Endothelial cell of umbilical vein (primary cell): Measurements from ENCODE around the gene AEBP1. TPM values are rescaled to one million over a fixed set of nuclear protein-coding genes. Genes with fewer than 3 reads are reported as not detected.

Experiments used
- BruUV-seq: library from RNA; stranded (reverse); fragments of 400-500 nt; replicated peaks from 2 replicates; lab custom pipeline; 2021; lab: Mats Ljungman, UMichigan
- CTCF ChIA-PET: fragments of 300-600, 350-600 bp; sonication (Branson Sonifier 250); formaldehyde crosslinking; loops from one replicate; lab custom pipeline; 2021; ENCODE audit warnings: antibody characterized with exemption, inconsistent platforms; lab: Charles Lee
- POLR2A ChIA-PET: fragments of 300-600, 350-600 bp; sonication (Branson Sonifier 250); formaldehyde crosslinking; loops from one replicate; lab custom pipeline; 2021; ENCODE audit warnings: antibody characterized with exemption, inconsistent platforms; lab: Charles Lee
- DNase-seq: peaks from one replicate; pipeline ENCODE4 v3.0.0-alpha.2; 2011; ENCODE audit warnings: low read depth, low spot score
- FAIRE-seq: peaks from 2 replicates; lab custom pipeline; 2011; peaks lifted over from hg19 to GRCh38; lab: Jason Lieb, UNC
- H2AFZ ChIP-seq: 2 replicates; pipeline ENCODE4 v1.6.0; 2012; ENCODE audit warnings: low read depth, low read length, control low read depth, inconsistent platforms
- H3K27ac ChIP-seq: 2 replicates; pipeline ENCODE4 v1.5.1; 2011; ENCODE audit warnings: low read depth, mild to moderate bottlenecking, control low read depth, low read length, moderate library complexity; ENCODE audit not compliant: insufficient read depth
- H3K27me3 ChIP-seq, 2 experiments: 2 replicates each; pipeline versions ENCODE4 v1.6.0 to v1.6.1; 2011; ENCODE audit warnings: low read length in 2 of 2, mixed read lengths in 1 of 2; ENCODE audit not compliant: control insufficient read depth in 2 of 2, insufficient read depth in 2 of 2
- H3K36me3 ChIP-seq, 2 experiments: 2 replicates in 1 of 2; 3 replicates in 1 of 2; pipeline ENCODE4 v1.5.1; 2011; ENCODE audit warnings: low read length in 2 of 2, mild to moderate bottlenecking in 1 of 2, moderate library complexity in 1 of 2; ENCODE audit not compliant: control insufficient read depth in 2 of 2, insufficient read depth in 2 of 2; ENCODE audit errors: extremely low read depth in 1 of 2
- H3K4me1 ChIP-seq: 3 replicates; pipeline ENCODE4 v1.5.1; 2011; ENCODE audit warnings: mild to moderate bottlenecking, low read length; ENCODE audit not compliant: control insufficient read depth, insufficient read depth; ENCODE audit errors: extremely low read depth
- H3K4me2 ChIP-seq: 2 replicates; pipeline ENCODE4 v1.6.1; 2011; ENCODE audit warnings: low read length, control low read depth, mixed read lengths; ENCODE audit not compliant: insufficient read depth
- H3K4me3 ChIP-seq, 3 experiments: fragments of 200-600 bp in 1 of 3; sonication (generic), shearing (Covaris generic) in 1 of 3; replicated peaks in 1 of 3; 2 replicates each; pipeline ENCODE4 v1.5.1; 2011 to 2016; ENCODE audit warnings: control low read depth in 3 of 3, low read length in 3 of 3, mild to moderate bottlenecking in 2 of 3, inconsistent platforms in 1 of 3, low read depth in 1 of 3, moderate library complexity in 1 of 3; ENCODE audit not compliant: insufficient read depth in 1 of 3
- H3K79me2 ChIP-seq: 2 replicates; pipeline ENCODE4 v1.6.0; 2012; ENCODE audit warnings: low read length, inconsistent platforms; ENCODE audit not compliant: control insufficient read depth, insufficient read depth
- H3K9ac ChIP-seq: replicated peaks from 2 replicates; pipeline ENCODE3; 2011; ENCODE audit warnings: low read length, control low read depth; ENCODE audit not compliant: insufficient read depth; ENCODE audit errors: extremely low read depth
- H3K9me1 ChIP-seq: replicated peaks from 3 replicates; pipeline ENCODE4 v1.6.0; 2011; ENCODE audit warnings: mild to moderate bottlenecking, low read length; ENCODE audit not compliant: control insufficient read depth, insufficient read depth; ENCODE audit errors: extremely low read depth
- H3K9me3 ChIP-seq: replicated peaks from 2 replicates; pipeline ENCODE4 v1.5.1; 2012; ENCODE audit warnings: low read length, inconsistent platforms; ENCODE audit not compliant: control insufficient read depth, insufficient read depth
- H4K20me1 ChIP-seq: replicated peaks from 2 replicates; pipeline ENCODE3; 2011; ENCODE audit warnings: mild to moderate bottlenecking, low read length; ENCODE audit not compliant: control insufficient read depth, insufficient read depth; ENCODE audit errors: extremely low read depth
- CTCF ChIP-seq, 2 donors: IDR thresholded peaks; 1 replicate in 1 of 2; 2 replicates in 1 of 2; pipeline ENCODE4 v1.5.1; 2011; ENCODE audit warnings: low read length in 2 of 2, mild to moderate bottlenecking in 2 of 2, moderate library complexity in 2 of 2, control low read depth in 1 of 2, inconsistent platforms in 1 of 2, low read depth in 1 of 2; ENCODE audit not compliant: insufficient read depth in 1 of 2; ENCODE audit errors: extremely low read depth in 1 of 2
- EZH2 ChIP-seq: IDR thresholded peaks from 2 replicates; pipeline ENCODE4 v1.6.1; 2012; ENCODE audit warnings: borderline replicate concordance, low read depth, mild to moderate bottlenecking, moderate library complexity, low read length, inconsistent platforms; ENCODE audit not compliant: severe bottlenecking
- FOS ChIP-seq: IDR thresholded peaks from 2 replicates; pipeline ENCODE4 v1.6.1; 2011; ENCODE audit warnings: mild to moderate bottlenecking, low read length, moderate library complexity, borderline replicate concordance; ENCODE audit not compliant: insufficient read depth
- GATA2 ChIP-seq: IDR thresholded peaks from 2 replicates; pipeline ENCODE4 v1.7.0; 2011; ENCODE audit warnings: low read depth, mild to moderate bottlenecking, moderate library complexity, mixed read lengths, low read length; ENCODE audit not compliant: insufficient read length, insufficient read depth
- JUN ChIP-seq: IDR thresholded peaks from 2 replicates; pipeline ENCODE4 v1.6.1; 2011; ENCODE audit warnings: borderline replicate concordance, low read depth; ENCODE audit not compliant: insufficient read length, insufficient read depth
- MAX ChIP-seq: IDR thresholded peaks from 2 replicates; pipeline ENCODE4 v1.6.1; 2011; ENCODE audit not compliant: insufficient read depth, insufficient read length
- MYC ChIP-seq: IDR thresholded peaks from one replicate; pipeline ENCODE4 v1.6.1; 2011; ENCODE audit warnings: mild to moderate bottlenecking, low read depth, low read length
- POLR2A ChIP-seq: IDR thresholded peaks from 2 replicates; pipeline ENCODE4 v1.6.1; 2012; ENCODE audit warnings: low read depth, mild to moderate bottlenecking, control low read depth, low read length
- POLR2AphosphoS5 ChIP-seq: IDR thresholded peaks from 2 replicates; pipeline ENCODE4 v1.6.1; 2012; ENCODE audit warnings: low read depth, mild to moderate bottlenecking, control low read depth, low read length, moderate library complexity; ENCODE audit not compliant: insufficient read depth
- dilution Hi-C: fragments of 300-500 bp; cut with MboI; formaldehyde crosslinking; loops from one replicate; pipeline ENCODE4 v1.15.0; 2019; ENCODE audit warnings: low sequenced_read_pairs; ENCODE audit not compliant: extremely low pct_ligation_motif_present
- intact Hi-C: fragments of 100-400 bp; cut with micrococcal nuclease; formaldehyde crosslinking; loops from one replicate; pipeline ENCODE4 v1.10.0; 2022
- polyA plus RNA-seq, 4 experiments: library from polyadenylated mRNA; depleted of rRNA in 3 of 4; stranded (reverse) in 3 of 4; unstranded in 1 of 4; fragments of >200 nt; gene quantifications; 2 replicates each; pipeline versions ENCODE4 v1.2.1 to v1.2.3, GENCODE V29; 2011 to 2012; ENCODE audit warnings: missing spikeins in 1 of 4
- total RNA-seq: library from RNA; stranded (reverse); gene quantifications from 2 replicates; pipeline ENCODE4 v1.2.3, GENCODE V29; 2021

AEBP1 gene
- total and polyA plus RNA-seq, 2 donors (not counting 3 experiments of a cell fraction or from before 2014, with no cell fraction given): 20.6 to 48.0 TPM

- TF ChIP-seq EZH2 (no peak), POLR2AphosphoS5 (no peak), FOS (no peak), MYC (no peak), CTCF (IDR thresholded peaks at IDR 0.05; ENCODE audit: extremely low read depth in 1 of 2, insufficient read depth in 1 of 2, low read depth in 1 of 2, low read length in 2 of 2) (no peak), JUN (no peak), POLR2A (no peak), MAX (no peak), GATA2 (no peak)
- Histone ChIP-seq H3K9me3 (no peaks in the 10 kb centered on the region), H3K4me3 (no peak overlapping the region), H3K9ac (no peak overlapping the region), H4K20me1 (no peaks in the 10 kb centered on the region), H3K9me1 (no peaks in the 10 kb centered on the region), H3K27ac (no peak overlapping the region), H3K4me2 (no peak overlapping the region), H3K27me3 (no peaks in the 10 kb centered on the region), H3K4me1 (peaks cover 3% of the 10 kb centered on the region), H2AFZ (no peak overlapping the region), H3K36me3 (no peaks in the 10 kb centered on the region), H3K79me2 (peaks cover 5% of the 10 kb centered on the region)
- ChIA-PET CTCF (interaction anchor here (1.2 to 2.8 kb wide), 5 partner anchors 10 to 33 kb away, joined by 3 to 17 read pairs (median 6); partner anchors contain the start of gene POLD2), POLR2A (no interaction called here)
- dilution Hi-C loops: no loop called here
- no peak for FAIRE-seq
- no peak for DNase-seq
- intact Hi-C loops: loop anchor here (2.0 kb wide), 2 partner anchors 17 to 23 kb away; partner anchors contain the start of genes POLD2 and POLM
- BruUV-seq: no TSS peak
Observed at GRCh38 chr7:44105832-44106231, 1.7 kb downstream of the AEBP1 start.
